ENCODE measurements around the gene NANOS3.

The NANOS3 gene

GRCh38 chr19:13888281-13888680 lies 11.3 kb downstream of the NANOS3 start:
- H2AFZ ChIP-seq (ENCODE audit: low read length), result no peak overlapping the region

DNA sequence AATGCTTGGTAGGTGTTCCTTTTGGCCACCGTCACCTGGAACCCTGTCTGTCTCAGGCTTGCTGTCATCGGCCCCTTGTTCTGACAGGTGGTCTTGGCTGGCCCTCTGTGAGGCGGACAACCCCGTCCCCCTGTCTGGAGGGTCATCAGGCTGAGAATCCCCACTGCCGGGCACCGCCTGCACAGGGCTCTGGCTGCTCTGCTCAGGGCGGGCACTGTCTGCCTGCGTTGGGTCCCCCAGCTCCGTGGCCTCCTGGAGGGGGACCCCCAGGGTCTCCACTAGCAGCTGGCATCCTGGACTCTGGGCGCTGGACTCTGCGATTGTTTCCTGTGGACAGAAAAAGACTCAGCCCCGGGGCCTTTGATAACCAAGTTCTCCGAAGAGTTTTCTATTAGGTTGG lies 13.2 kb downstream of the NANOS3 start:
- peaks cover 9% of the 10 kb centered on the region; the same call in 1 of the 2 replicates for H3K27me3 ChIP-seq (ENCODE audit: insufficient read depth, low read length)
- no peaks in the 10 kb centered on the region for H3K9me3 ChIP-seq (ENCODE audit: low read length)
- no peak overlapping the region for H3K9ac ChIP-seq (ENCODE audit: low read length)
- no peaks in the 10 kb centered on the region for H3K79me2 ChIP-seq (ENCODE audit: insufficient read depth, low read length)
- no peak overlapping the region for H2AFZ ChIP-seq (ENCODE audit: low read length)
- no peaks in the 10 kb centered on the region for H3K36me3 ChIP-seq (ENCODE audit: insufficient read depth, low read length)
- no peaks in the 10 kb centered on the region for H3K9me2 ChIP-seq (ENCODE audit: low read depth, low read length)
- H3K4me1 ChIP-seq (ENCODE audit: insufficient read depth, low read length, severe bottlenecking), result no peaks in the 10 kb centered on the region
- no peak overlapping the region for H3K4me3 ChIP-seq (ENCODE audit: low read depth, low read length, poor library complexity, severe bottlenecking)
- no peaks in the 10 kb centered on the region for H4K20me1 ChIP-seq (ENCODE audit: insufficient read depth, low read length)
- no peak overlapping the region for H3K27ac ChIP-seq (ENCODE audit: low read depth, low read length, poor library complexity, severe bottlenecking)
- no peak overlapping the region for H3K4me2 ChIP-seq (ENCODE audit: low read length)
- H3F3A ChIP-seq (ENCODE audit: insufficient read depth, low read length), result no peaks in the 10 kb centered on the region
- TF ChIP-seq, protein P1, sequence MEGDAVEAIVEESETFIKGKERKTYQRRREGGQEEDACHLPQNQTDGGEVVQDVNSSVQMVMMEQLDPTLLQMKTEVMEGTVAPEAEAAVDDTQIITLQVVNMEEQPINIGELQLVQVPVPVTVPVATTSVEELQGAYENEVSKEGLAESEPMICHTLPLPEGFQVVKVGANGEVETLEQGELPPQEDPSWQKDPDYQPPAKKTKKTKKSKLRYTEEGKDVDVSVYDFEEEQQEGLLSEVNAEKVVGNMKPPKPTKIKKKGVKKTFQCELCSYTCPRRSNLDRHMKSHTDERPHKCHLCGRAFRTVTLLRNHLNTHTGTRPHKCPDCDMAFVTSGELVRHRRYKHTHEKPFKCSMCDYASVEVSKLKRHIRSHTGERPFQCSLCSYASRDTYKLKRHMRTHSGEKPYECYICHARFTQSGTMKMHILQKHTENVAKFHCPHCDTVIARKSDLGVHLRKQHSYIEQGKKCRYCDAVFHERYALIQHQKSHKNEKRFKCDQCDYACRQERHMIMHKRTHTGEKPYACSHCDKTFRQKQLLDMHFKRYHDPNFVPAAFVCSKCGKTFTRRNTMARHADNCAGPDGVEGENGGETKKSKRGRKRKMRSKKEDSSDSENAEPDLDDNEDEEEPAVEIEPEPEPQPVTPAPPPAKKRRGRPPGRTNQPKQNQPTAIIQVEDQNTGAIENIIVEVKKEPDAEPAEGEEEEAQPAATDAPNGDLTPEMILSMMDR (IDR thresholded peaks at IDR 0.05; ENCODE audit: low read length), result no peak
- TF ChIP-seq EZH2 (IDR thresholded peaks at IDR 0.05; ENCODE audit: borderline replicate concordance, low read length), result no peak

More at GRCh38 chr19:13888281-13888680, 11.3 kb downstream of the NANOS3 start:
- Histone ChIP-seq H3K9me2 (ENCODE audit: low read depth, low read length) (no peaks in the 10 kb centered on the region), H3K4me1 (ENCODE audit: insufficient read depth, low read length, severe bottlenecking) (no peaks in the 10 kb centered on the region), H3K9ac (ENCODE audit: low read length) (no peak overlapping the region), H3K4me3 (ENCODE audit: low read depth, low read length, poor library complexity, severe bottlenecking) (no peak overlapping the region), H3F3A (ENCODE audit: insufficient read depth, low read length) (no peaks in the 10 kb centered on the region), H3K79me2 (ENCODE audit: insufficient read depth, low read length) (no peaks in the 10 kb centered on the region), H3K27ac (ENCODE audit: low read depth, low read length, poor library complexity, severe bottlenecking) (no peak overlapping the region), H3K9me3 (ENCODE audit: low read length) (no peaks in the 10 kb centered on the region), H3K27me3 (ENCODE audit: insufficient read depth, low read length) (peaks cover 12% of the 10 kb centered on the region; the same call in 1 of the 2 replicates), H3K36me3 (ENCODE audit: insufficient read depth, low read length) (no peaks in the 10 kb centered on the region), H4K20me1 (ENCODE audit: insufficient read depth, low read length) (no peaks in the 10 kb centered on the region), H3K4me2 (ENCODE audit: low read length) (no peak overlapping the region)
- TF ChIP-seq, protein P1 (IDR thresholded peaks at IDR 0.05; ENCODE audit: low read length), result no peak
- TF ChIP-seq EZH2 (IDR thresholded peaks at IDR 0.05; ENCODE audit: borderline replicate concordance, low read length), result no peak

DNA sequence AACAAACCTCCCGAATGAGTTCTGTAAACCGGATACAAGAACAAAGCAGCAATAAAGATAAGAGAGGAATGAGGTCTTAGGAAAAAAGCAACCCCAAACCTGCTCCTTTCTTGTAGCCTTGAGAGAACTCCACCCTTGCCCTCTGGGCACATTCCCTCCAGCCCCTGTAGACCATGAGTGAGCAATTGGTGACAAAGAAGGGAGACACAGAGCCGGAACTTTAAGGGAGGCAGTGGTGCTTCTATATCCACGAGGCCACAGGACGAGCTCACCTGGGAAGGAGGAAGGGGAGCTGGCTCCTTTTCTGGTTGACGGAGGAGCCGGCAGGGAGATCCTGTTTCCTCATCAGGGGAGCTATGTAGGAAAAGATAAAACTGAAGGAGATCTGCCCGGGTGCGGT lies 15.9 kb downstream of the NANOS3 start:
- H3F3A ChIP-seq (ENCODE audit: insufficient read depth, low read length), result no peaks in the 10 kb centered on the region
- H4K20me1 ChIP-seq (ENCODE audit: insufficient read depth, low read length), result no peaks in the 10 kb centered on the region
- H3K4me2 ChIP-seq (ENCODE audit: low read length), result no peak overlapping the region
- H3K4me3 ChIP-seq (ENCODE audit: low read depth, low read length, poor library complexity, severe bottlenecking), result no peak overlapping the region
- H3K9ac ChIP-seq (ENCODE audit: low read length), result no peak overlapping the region
- H2AFZ ChIP-seq (ENCODE audit: low read length), result no peak overlapping the region
- H3K27me3 ChIP-seq (ENCODE audit: insufficient read depth, low read length), result 0 out of 2 replicates have a peak, but pooled peaks cover 4% of the 10 kb centered on the region
- no peaks in the 10 kb centered on the region for H3K36me3 ChIP-seq (ENCODE audit: insufficient read depth, low read length)
- H3K79me2 ChIP-seq (ENCODE audit: insufficient read depth, low read length), result no peaks in the 10 kb centered on the region
- TF ChIP-seq EZH2 (IDR thresholded peaks at IDR 0.05; ENCODE audit: borderline replicate concordance, low read length), result no peak
- TF ChIP-seq, protein P1 (IDR thresholded peaks at IDR 0.05; ENCODE audit: low read length), result no peak
- H3K9me3 ChIP-seq (ENCODE audit: low read length), result no peaks in the 10 kb centered on the region
- no peaks in the 10 kb centered on the region for H3K4me1 ChIP-seq (ENCODE audit: insufficient read depth, low read length, severe bottlenecking)
- H3K9me2 ChIP-seq (ENCODE audit: low read depth, low read length), result no peaks in the 10 kb centered on the region
- H3K27ac ChIP-seq (ENCODE audit: low read depth, low read length, poor library complexity, severe bottlenecking), result no peak overlapping the region
